Keratinocyte (primary cell): Measurements from ENCODE around the gene ANKS6. TPM values are rescaled to one million over a fixed set of nuclear protein-coding genes. Genes with fewer than 3 reads are reported as not detected.

Experiments used
- DNase-seq: peaks from one replicate; pipeline ENCODE4 v3.0.0-alpha.2; 2011; ENCODE audit warnings: low read depth, missing footprints, low spot score
- FAIRE-seq: peaks from 2 replicates; lab custom pipeline; 2011; peaks lifted over from hg19 to GRCh38; lab: Jason Lieb, UNC
- H2AFZ ChIP-seq: 2 replicates; pipeline ENCODE4 v1.6.0; 2012; ENCODE audit warnings: low read length, control low read depth, inconsistent platforms; ENCODE audit not compliant: control insufficient read depth
- H3K27ac ChIP-seq: 2 replicates; pipeline ENCODE4 v1.5.1; 2011; ENCODE audit warnings: low read length; ENCODE audit not compliant: control insufficient read depth, insufficient read depth
- H3K27me3 ChIP-seq: 3 replicates; pipeline ENCODE4 v1.6.0; 2011; ENCODE audit warnings: low read length; ENCODE audit not compliant: control insufficient read depth, insufficient read depth; ENCODE audit errors: extremely low read depth
- H3K36me3 ChIP-seq, 2 experiments: 2 replicates in 1 of 2; 3 replicates in 1 of 2; pipeline ENCODE4 v1.5.1; 2011; ENCODE audit warnings: low read length in 2 of 2, mild to moderate bottlenecking in 1 of 2; ENCODE audit not compliant: control insufficient read depth in 2 of 2, insufficient read depth in 2 of 2; ENCODE audit errors: extremely low read depth in 1 of 2
- H3K4me1 ChIP-seq: 3 replicates; pipeline ENCODE4 v1.5.1; 2011; ENCODE audit warnings: low read length; ENCODE audit not compliant: control insufficient read depth, insufficient read depth; ENCODE audit errors: extremely low read depth
- H3K4me2 ChIP-seq: 3 replicates; pipeline ENCODE4 v1.6.0; 2011; ENCODE audit warnings: low read depth, low read length; ENCODE audit not compliant: control insufficient read depth, insufficient read depth; ENCODE audit errors: extremely low read depth
- H3K4me3 ChIP-seq, 3 experiments: fragments of 200-600 bp in 1 of 3; sonication (generic) in 1 of 3; 2 replicates in 2 of 3; 3 replicates in 1 of 3; pipeline ENCODE4 v1.5.1; 2011 to 2016; ENCODE audit warnings: low read length in 3 of 3, mild to moderate bottlenecking in 3 of 3, control low read depth in 2 of 3, inconsistent platforms in 1 of 3, low read depth in 1 of 3, mixed read lengths in 1 of 3, mixed run types in 1 of 3, moderate library complexity in 1 of 3; ENCODE audit not compliant: control insufficient read depth in 2 of 3, insufficient read depth in 2 of 3; ENCODE audit errors: extremely low read depth in 1 of 3
- H3K79me2 ChIP-seq: 2 replicates; pipeline ENCODE4 v1.6.0; 2012; ENCODE audit warnings: low read length; ENCODE audit not compliant: control insufficient read depth, insufficient read depth
- H3K9ac ChIP-seq: 3 replicates; pipeline ENCODE4 v1.6.0; 2011; ENCODE audit warnings: low read length; ENCODE audit not compliant: control insufficient read depth, insufficient read depth; ENCODE audit errors: extremely low read depth
- H3K9me1 ChIP-seq: 3 replicates; pipeline ENCODE4 v1.6.0; 2011; ENCODE audit warnings: low read length; ENCODE audit not compliant: control insufficient read depth, insufficient read depth; ENCODE audit errors: extremely low read depth
- H3K9me3 ChIP-seq: 2 replicates; pipeline ENCODE4 v1.5.1; 2012; ENCODE audit warnings: low read depth, low read length; ENCODE audit not compliant: control insufficient read depth
- H4K20me1 ChIP-seq: 3 replicates; pipeline ENCODE4 v1.6.0; 2011; ENCODE audit warnings: low read length; ENCODE audit not compliant: control insufficient read depth, insufficient read depth; ENCODE audit errors: extremely low read depth
- EZH2 ChIP-seq: IDR thresholded peaks from one replicate; pipeline ENCODE4 v1.6.1; 2012; ENCODE audit warnings: inconsistent platforms, mild to moderate bottlenecking, low read length, moderate library complexity
- dilution Hi-C: fragments of 300-500 bp; cut with MboI; formaldehyde crosslinking; loops from one replicate; pipeline ENCODE4 v1.7.0; 2020; ENCODE audit warnings: low sequenced_read_pairs; ENCODE audit not compliant: extremely low pct_ligation_motif_present
- polyA plus RNA-seq, 5 experiments: library from polyadenylated mRNA; depleted of rRNA in 3 of 5; stranded (reverse) in 3 of 5; stranded (forward) in 1 of 5; unstranded in 1 of 5; fragments of >200 nt; gene quantifications; 1 replicate in 1 of 5; 2 replicates in 3 of 5; 3 replicates in 1 of 5; pipeline versions ENCODE4 v1.2.1 to v1.2.3, GENCODE V29; 2011 to 2012; ENCODE audit warnings: missing spikeins in 2 of 5, low read depth in 1 of 5, low replicate concordance in 1 of 5
- TF ChIP-seq, protein P1 (sequence below), 3 experiments: IDR thresholded peaks in 1 of 3; conservative IDR thresholded peaks in 1 of 3; optimal IDR thresholded peaks in 1 of 3; 2 replicates in 2 of 3; 3 replicates in 1 of 3; pipeline versions ENCODE3 to v1.5.1; 2011; ENCODE audit warnings: low read length in 3 of 3, mild to moderate bottlenecking in 3 of 3, moderate library complexity in 2 of 3, control low read depth in 1 of 3, inconsistent platforms in 1 of 3; ENCODE audit not compliant: insufficient read depth in 2 of 3; ENCODE audit errors: extremely low read depth in 1 of 3

ANKS6 gene
- polyA plus RNA-seq, 1 donor (not counting 4 experiments of a cell fraction or from before 2014, with no cell fraction given), result 13.5 TPM

DNA sequence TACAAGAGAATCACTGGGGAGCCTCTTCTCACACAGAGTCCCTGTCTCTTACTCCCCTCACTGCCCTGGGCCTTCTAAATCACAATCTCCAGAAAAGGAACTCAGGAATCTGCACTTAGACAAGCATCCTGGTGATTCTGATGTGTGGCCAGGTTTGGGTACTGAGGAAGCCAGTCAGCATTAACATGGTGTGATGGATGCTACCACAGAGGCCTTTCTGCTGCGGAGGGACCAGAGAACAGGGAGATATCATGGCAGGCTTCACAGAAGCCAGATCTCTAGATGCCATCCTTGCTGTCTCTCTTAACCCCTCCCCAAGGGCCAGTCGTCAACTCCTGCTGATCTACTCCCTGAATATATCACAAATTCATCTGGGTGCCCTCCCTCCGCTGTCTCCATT, 1.6 kb downstream of the ANKS6 start:
- no peak overlapping the region for H2AFZ ChIP-seq
- no peaks in the 10 kb centered on the region for H3K9me1 ChIP-seq
- peaks cover 26% of the 10 kb centered on the region for H3K79me2 ChIP-seq
- no peak for TF ChIP-seq EZH2
- TF ChIP-seq, protein P1, sequence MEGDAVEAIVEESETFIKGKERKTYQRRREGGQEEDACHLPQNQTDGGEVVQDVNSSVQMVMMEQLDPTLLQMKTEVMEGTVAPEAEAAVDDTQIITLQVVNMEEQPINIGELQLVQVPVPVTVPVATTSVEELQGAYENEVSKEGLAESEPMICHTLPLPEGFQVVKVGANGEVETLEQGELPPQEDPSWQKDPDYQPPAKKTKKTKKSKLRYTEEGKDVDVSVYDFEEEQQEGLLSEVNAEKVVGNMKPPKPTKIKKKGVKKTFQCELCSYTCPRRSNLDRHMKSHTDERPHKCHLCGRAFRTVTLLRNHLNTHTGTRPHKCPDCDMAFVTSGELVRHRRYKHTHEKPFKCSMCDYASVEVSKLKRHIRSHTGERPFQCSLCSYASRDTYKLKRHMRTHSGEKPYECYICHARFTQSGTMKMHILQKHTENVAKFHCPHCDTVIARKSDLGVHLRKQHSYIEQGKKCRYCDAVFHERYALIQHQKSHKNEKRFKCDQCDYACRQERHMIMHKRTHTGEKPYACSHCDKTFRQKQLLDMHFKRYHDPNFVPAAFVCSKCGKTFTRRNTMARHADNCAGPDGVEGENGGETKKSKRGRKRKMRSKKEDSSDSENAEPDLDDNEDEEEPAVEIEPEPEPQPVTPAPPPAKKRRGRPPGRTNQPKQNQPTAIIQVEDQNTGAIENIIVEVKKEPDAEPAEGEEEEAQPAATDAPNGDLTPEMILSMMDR (optimal IDR thresholded peaks at IDR 0.05 in 1 of 3, IDR thresholded peaks at IDR 0.05 in 1 of 3, conservative IDR thresholded peaks at IDR 0.05 in 1 of 3; ENCODE audit: extremely low read depth in 1 of 3, insufficient read depth in 2 of 3, low read length in 3 of 3), result no peak
- peak overlapping the region; percentile 89 for H3K4me2 ChIP-seq
- H3K9ac ChIP-seq, result no peak overlapping the region
- peaks cover 0 to 7% of the 10 kb centered on the region in 2 experiments for H3K36me3 ChIP-seq
- FAIRE-seq, result no peak
- H4K20me1 ChIP-seq, result no peaks in the 10 kb centered on the region
- peak overlapping the region in 2 of 3 experiments; percentile 62 to 68 for H3K4me3 ChIP-seq
- dilution Hi-C loops, result no loop called here
- H3K27ac ChIP-seq, result no peak overlapping the region
- DNase-seq, result no peak
- H3K4me1 ChIP-seq, result peaks cover 38% of the 10 kb centered on the region
- H3K9me3 ChIP-seq, result peaks cover 3% of the 10 kb centered on the region
- H3K27me3 ChIP-seq, result no peaks in the 10 kb centered on the region

DNA sequence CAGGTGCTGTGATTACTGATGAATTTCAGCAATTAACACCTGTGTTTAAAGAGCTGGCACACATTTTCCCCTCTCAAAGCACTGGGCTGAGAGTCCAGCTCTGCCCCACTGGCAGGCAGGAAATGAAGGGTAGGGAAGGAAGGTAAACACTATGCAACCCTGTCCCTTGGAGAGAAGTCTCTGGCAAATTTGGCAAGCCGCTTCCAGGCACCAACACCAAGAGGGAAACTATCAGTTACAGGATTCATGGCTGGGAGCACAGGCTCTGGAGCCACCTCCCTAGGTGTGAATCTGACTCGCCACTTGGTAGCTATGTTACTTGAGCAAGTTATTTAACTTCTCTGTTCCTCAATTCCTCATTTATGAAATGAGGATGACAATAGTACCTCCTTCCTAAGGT, 3.3 kb downstream of the ANKS6 start:
- Histone ChIP-seq H3K9me1 (no peaks in the 10 kb centered on the region), H3K4me3 (no peak overlapping the region), H3K9ac (no peak overlapping the region), H4K20me1 (no peaks in the 10 kb centered on the region), H2AFZ (no peak overlapping the region), H3K9me3 (peaks cover 2% of the 10 kb centered on the region), H3K36me3 (peaks cover 1 to 11% of the 10 kb centered on the region in 2 experiments), H3K4me2 (no peak overlapping the region), H3K4me1 (peaks cover 38% of the 10 kb centered on the region), H3K79me2 (peaks cover 26% of the 10 kb centered on the region), H3K27ac (no peak overlapping the region), H3K27me3 (no peaks in the 10 kb centered on the region)
- FAIRE-seq (no peak), DNase-seq (no peak)
- TF ChIP-seq EZH2, result no peak
- TF ChIP-seq, protein P1 (optimal IDR thresholded peaks at IDR 0.05 in 1 of 3, IDR thresholded peaks at IDR 0.05 in 1 of 3, conservative IDR thresholded peaks at IDR 0.05 in 1 of 3; ENCODE audit: extremely low read depth in 1 of 3, insufficient read depth in 2 of 3, low read length in 3 of 3), result no peak
- dilution Hi-C loops, result no loop called here
